ENCODE results near the gene CNPY1.

The CNPY1 gene

DNA sequence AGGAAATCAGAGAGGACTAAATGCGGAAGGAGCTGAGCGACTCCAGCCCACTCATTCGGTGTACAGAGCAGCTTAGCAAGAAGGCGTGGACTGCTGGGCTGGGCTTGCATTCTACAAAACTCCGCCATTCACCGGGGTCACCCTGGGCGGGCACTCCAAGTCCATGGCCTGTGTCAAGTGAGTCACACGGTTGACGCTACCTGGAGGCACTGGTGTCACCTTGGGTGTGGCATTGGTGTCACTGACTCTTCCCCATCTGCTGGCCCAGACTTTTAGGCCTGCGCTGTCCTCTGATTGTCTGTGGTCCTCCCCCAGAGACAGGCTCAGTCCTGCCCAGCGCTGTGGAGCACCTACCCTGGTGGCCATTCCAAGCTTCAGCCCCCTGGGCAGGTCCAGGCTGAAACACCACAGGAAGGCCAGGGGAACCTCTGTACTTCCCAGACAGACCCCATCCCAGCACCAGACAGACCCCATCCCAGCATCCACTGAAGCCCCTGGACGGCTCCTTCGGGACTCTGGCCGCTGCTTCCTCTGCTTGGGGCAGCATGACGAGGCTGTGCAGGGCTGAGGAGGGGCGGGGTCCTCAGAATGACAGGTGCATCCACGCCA is 30.6 kb upstream of the CNPY1 start:
- H3K27ac ChIP-seq: no peak overlapping the region
- TF ChIP-seq, protein P1, sequence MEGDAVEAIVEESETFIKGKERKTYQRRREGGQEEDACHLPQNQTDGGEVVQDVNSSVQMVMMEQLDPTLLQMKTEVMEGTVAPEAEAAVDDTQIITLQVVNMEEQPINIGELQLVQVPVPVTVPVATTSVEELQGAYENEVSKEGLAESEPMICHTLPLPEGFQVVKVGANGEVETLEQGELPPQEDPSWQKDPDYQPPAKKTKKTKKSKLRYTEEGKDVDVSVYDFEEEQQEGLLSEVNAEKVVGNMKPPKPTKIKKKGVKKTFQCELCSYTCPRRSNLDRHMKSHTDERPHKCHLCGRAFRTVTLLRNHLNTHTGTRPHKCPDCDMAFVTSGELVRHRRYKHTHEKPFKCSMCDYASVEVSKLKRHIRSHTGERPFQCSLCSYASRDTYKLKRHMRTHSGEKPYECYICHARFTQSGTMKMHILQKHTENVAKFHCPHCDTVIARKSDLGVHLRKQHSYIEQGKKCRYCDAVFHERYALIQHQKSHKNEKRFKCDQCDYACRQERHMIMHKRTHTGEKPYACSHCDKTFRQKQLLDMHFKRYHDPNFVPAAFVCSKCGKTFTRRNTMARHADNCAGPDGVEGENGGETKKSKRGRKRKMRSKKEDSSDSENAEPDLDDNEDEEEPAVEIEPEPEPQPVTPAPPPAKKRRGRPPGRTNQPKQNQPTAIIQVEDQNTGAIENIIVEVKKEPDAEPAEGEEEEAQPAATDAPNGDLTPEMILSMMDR (conservative IDR thresholded peaks at IDR 0.05): no peak
- TF ChIP-seq ZFX (IDR thresholded peaks at IDR 0.05): no peak

- TF ChIP-seq, protein P1 (conservative IDR thresholded peaks at IDR 0.05): no peak
- no peak for TF ChIP-seq ZFX (IDR thresholded peaks at IDR 0.05)
- no peak overlapping the region for H3K27ac ChIP-seq
These were observed 30.1 kb upstream of the CNPY1 start for GRCh38 chr7:155576416-155576815.

DNA sequence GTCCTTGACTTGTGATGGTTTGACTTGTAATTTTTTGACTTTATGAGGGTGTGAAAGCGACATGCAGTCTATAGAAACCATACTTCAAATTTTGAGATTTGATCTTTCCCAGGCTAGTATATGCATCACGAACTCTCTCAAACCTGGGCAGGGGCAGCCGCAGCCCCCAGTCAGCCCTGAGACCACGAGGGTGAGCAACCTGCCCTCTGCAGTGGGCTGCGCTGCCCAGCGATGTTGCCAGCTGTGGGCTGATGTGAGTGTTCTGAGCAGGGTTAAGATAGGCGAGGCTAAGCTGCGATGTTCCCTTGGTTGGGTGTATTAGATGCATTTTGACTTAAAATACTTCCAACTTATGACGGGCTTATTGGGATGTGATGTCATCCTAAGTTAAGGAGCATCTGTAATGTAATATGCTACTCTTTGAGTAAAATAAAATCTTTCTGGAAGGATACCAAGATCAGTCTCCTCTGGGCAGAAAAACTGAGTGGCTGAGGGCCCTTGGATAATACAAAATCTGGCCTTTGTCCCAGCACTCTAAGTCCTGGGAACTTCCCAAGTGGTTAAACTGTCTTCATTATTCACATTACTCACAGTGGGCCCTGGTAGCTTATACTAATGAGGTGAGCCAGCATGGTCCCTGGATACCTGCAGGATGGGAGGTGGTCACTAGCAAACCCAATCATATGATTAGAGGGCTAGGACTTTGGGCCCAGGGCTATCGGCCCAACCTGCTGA is 28.4 kb upstream of the CNPY1 start:
- TF ChIP-seq, protein P1 (conservative IDR thresholded peaks at IDR 0.05): no peak
- no peak for TF ChIP-seq ZFX (IDR thresholded peaks at IDR 0.05)
- no peak overlapping the region for H3K27ac ChIP-seq

DNA sequence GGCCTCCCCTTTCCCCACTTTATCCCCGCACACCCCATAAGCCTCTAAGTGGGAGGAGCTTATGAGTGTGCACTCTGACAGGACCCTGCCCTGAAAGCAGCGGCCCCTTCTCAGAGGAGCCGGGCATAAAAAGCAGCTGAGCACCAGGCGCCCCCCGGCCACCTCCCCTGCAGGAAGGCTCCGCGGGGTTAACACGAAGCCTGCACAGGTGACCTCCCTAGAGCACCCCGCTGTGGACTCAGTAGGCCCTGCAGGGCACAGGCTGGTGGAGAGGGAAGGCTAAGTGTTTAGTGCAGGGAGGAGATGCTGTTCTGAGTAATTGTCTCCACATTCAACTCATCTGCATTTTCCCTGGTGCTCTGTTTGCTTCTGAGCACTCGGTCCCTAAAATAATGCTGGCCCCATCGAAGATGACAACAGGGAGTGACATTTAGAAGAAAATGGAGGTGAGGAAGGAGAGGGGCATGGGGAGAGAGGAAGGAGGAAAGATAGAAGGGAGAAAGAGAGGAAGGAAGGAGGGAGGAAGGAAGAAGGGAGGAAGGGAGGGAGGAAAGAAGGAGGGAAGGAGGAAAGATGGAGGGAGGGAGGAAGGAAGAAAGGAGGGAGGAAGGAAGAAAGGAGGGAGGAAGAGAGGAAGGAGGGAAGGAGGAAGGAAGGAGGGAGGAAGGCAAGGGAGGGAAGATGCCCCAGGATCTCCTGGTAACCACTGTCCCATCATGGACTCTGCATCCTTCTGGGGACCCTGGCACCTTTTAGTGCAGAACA is 25.4 kb upstream of the CNPY1 start:
- no peak overlapping the region for H3K27ac ChIP-seq
- no peak for TF ChIP-seq ZFX (IDR thresholded peaks at IDR 0.05)
- TF ChIP-seq, protein P1 (conservative IDR thresholded peaks at IDR 0.05): no peak

GRCh38 chr7:155570991-155571390 is 24.6 kb upstream of the CNPY1 start:
- H3K27ac ChIP-seq: no peak overlapping the region
- no peak for TF ChIP-seq ZFX (IDR thresholded peaks at IDR 0.05)
- TF ChIP-seq, protein P1 (conservative IDR thresholded peaks at IDR 0.05): no peak

DNA sequence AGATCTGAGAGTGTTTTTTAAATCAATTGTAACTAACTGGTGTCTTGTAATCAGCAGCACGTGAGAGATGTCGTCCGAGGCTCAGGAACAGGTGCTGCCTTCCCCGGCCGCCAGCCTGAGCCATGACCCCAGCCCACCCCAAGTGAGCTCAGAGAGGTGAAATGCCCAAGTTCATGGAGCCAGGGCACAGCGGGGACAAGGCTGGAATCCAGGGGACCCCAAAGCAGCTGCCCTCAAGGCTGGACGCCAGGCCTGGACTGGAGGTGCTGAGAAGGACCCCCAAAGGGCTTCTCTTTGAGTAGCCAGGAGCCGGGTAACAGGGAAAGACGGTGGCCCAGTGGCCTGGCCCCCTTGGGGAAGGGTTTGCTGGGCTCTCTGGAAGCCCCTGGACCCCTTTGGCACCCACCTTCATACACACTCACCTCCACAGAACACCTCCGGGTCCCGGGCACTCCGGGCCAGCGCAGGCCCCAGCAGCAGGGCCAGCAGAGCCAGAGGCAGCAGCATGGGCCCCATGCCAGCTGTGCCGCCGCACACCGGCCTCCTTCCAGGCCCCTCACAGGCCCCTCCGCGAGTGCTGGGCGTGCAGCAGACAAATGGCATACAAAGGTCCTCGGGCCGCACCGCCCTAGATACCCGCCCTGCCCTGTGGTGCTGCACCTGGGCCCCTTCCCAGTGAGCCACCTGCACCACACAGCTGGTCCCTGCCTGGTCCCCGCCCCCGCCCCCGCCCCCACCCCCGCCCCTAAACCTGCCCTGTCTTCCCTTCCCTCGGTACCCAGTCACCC is 24.0 kb upstream of the CNPY1 start:
- TF ChIP-seq, protein P1 (conservative IDR thresholded peaks at IDR 0.05): no peak
- no peak for TF ChIP-seq ZFX (IDR thresholded peaks at IDR 0.05)
- H3K27ac ChIP-seq: no peak overlapping the region

Measured in C4-2B (cell line).